Muscle of back (tissue), 11 donors: ENCODE data around the gene IGSF21. TPM values are rescaled to one million over a fixed set of nuclear protein-coding genes. Genes with fewer than 3 reads are reported as not detected.
"Not testable (repeated sequence)": the region's sequence is repeated elsewhere in the genome, so short reads cannot be mapped to it uniquely, and the experiment has no call there.

Experiments
- DNase-seq, 3 donors: peaks; one replicate each; pipeline versions ENCODE4 v3.0.0 to v3.0.0-alpha.2; 2013
- polyA plus RNA-seq, 10 donors: library from polyadenylated mRNA; unstranded; fragments of 120-200 nt; gene quantifications; one replicate each; pipeline ENCODE4 v1.2.1, GENCODE V29; 2013; ENCODE audit not compliant: insufficient read length in 10 of 10

IGSF21 gene
- polyA plus RNA-seq, 10 donors: 0.08 to 1.0 (median 0.31) TPM; not detected in 4

DNA sequence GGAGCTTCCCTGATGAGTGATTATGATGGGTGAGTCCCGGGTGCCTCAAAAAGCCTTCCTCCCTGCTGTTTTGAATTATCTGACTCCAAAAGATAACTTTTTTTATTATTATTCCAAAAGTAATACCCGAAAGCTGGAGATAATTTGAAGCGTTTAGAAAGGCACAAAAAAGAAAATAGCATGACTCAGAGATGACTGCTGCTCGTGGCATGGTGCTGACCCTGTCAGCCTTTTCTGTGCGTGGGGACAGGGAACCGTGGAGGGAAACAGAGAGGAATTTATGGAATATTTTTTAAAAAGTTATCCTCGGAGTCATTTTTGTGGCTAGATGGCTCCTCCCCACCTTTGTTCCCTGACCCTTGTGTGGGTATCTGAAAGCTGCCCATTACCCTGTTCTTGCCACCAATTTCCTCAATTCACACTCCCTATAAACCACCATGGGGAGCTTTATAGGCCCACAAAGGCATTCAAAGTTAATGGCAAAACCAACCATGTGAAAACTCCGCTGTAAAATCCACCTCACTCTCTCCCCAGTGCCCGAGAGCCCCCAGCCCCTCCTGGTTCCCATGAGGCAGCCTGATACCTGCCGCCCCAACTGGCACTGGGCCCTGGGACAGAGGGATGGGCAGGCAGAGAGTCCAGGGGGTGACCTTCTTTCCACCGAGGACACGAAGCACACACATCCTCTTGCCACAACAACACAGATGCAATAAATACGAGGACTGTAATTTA, 37.5 kb downstream of the IGSF21 start:
- DNase-seq: peak in 1 of 3 donors; percentile 13

DNA sequence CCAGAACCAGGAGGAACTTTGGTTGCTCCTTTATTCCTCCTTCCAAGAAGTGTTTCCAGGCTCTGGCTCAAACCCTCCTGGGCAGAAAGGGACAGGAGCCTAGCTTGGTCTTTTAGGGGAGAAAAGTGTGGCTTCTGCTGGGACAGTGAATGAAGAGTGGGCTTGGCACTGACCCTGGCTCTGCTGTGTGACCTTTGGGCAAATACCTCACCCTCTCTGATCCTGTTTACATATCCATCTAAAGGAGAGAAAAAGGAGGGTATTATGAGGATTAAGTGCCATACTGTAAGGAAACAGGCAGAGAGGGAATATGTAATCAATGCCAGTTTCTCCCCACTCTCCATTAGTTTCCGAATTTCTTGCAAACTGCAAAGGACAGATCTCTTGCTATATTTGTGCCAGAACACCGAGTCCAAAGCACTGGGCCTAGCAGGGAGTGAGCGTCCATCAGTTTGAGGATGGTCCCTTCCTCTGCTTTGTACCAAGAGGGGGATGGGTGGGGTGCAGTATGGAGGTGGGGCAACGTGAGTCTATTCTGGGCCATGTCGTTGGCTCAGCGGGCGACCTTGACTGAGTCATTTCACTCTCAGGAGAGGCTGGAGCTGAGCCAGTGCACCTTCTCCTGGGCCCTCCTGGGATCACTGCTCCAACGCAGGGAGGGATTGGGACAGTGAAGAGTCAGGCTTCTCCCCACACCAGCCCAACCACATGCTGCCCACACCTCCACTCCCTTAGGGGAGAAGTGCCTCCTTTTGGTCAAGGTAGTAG, 38.4 kb downstream of the IGSF21 start:
- no peak for DNase-seq

DNA sequence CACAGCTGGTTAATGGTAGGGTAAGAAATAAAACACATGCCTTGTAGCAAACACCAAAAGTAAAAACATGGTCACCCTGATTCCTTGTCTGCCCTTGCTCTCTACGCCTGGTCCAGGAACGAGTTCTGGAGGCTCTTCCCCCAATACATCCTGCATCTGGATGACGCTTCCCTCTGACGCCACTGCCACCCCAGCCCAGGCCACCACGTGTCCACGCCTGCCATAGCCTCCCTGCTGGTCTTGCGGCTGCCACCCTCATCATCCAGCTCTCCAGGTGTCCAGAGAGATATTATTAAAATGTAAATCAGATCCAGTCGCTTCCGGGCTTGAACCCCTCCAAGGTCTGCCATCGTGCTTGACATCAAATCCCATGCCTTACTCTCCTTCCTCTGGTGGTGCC, 39.3 kb downstream of the IGSF21 start:
- DNase-seq: no peak

DNA sequence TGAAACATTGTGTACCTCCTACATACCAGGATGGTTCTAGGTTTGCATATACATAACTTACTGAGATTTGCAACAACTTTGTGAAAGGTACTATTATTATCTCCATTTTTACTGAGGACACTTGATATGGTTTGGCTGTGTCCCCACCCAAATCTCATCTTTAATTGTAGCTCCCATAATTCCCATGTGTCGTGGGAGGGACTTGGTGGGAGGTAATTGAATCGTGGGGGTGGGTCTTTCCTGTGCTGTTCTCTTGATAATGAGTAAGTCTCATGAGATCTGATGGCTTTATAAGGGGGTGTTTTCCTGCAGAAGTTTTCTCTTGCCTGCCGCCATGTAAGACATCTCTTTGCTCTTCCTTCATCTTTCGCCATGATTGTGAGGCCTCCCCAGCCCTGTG, 40.1 kb downstream of the IGSF21 start:
- no peak for DNase-seq

DNA sequence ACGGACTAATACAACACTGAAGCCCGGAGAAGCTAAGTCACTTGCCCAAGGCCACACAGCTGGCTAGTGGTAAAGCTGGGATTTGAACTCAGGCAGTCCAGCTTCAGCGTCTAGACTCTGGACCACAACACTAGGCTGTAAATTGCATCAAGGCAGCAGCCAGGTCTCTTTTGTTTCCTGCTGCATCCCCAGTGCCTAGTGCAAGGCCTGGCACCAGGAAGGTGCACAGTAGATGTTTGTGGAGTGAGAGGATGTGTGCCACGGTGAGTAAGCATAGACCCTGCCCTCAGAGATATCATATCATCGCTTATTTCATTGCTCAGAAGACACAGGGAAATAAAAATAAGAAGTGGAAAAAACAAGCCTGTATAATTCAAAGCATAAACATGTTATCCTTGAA, 40.9 kb downstream of the IGSF21 start:
- DNase-seq: no peak

DNA sequence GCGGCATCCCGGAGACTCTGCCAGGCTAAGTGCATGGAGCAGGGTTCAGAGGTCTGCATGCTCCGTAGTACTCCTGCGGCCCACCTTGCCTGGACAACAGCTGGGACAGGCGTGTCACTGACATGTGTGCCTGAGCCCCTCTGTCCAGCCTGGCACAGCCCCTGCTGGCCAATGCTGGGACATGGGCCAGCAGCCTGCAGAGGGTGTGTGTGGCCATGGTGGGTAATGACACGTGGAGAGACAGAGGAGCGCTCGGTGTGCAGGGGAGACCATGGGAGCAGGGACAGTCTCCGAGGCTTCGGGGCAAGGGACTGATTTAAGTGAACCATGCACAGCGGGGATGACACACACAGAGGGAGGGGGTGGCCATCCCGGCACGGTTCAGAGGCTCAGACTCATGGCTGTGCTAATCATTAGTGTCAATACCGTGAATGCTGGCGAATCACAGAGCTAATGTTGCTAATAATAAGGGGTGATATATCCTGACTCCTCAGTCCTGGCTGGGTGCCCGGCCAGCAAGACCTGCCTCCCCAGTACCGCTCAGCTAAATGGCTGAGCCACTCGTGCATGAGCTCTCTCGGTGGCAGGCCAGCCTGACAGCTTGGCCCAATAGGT, 41.5 kb downstream of the IGSF21 start:
- no peak for DNase-seq

DNA sequence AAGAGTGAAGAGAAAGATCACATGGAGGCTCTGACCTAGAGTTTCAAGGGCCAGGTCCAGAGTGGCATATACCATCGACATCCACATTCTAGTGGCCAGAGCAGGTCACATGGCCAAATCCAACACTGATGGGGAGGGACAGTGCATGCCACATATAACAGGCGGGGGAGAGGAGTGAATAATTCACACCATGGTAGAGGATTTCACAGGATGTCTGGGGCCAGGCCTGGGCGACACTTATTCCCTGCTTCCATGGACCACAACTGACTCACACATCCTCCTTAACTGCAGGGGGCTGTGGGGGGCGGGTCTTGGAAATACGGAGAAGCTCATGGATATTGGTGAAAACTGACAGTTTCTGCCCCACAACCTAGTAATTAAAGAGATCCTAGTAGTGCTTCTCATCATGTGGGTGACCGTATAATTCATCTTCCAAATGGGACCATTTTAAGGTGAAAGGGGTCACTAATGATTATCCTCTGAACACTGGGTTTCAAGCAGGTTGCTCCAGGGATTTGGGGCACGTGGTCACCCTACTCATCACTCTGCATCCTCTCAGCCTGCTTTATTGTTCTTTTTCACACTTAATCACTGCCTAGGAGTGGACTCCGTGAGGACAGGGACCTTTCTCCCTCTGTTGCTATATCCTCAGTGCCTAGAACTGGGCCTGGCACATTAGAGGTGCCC, 44.0 kb downstream of the IGSF21 start:
- DNase-seq: no peak

- no peak for DNase-seq
These were observed 47.0 kb downstream of the IGSF21 start for GRCh38 chr1:18154430-18155194.

DNA sequence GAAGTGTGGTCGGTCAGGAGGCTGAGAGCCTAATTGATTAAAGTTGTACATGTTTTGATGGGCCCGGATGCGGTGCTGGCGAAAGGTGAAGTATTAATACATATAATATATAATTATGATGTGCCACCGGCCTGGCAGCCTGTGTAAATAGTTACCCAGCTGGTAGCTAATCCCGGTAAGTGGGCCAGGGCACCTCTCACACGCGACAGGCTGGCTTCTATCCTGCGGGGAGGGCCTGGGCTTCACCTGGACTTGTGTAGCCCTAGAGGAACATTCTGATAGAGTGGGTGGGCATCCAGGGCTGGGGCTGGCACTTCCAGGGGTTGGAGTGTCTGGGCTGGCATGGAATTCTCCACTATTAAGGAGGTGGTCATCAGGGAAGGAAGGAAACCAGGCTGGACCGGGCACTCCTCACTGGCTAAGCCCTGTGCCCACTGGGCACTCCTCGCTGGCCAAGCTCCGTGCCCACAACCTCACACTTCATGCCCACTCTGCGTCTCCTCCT, 48.3 kb downstream of the IGSF21 start:
- no peak for DNase-seq

- DNase-seq: no peak
These were observed 49.8 kb downstream of the IGSF21 start for GRCh38 chr1:18157352-18157751.

- no peak for DNase-seq
These were observed 50.4 kb downstream of the IGSF21 start for GRCh38 chr1:18157968-18158367.

- DNase-seq: no peak
These were observed 51.1 kb downstream of the IGSF21 start for GRCh38 chr1:18158714-18159113.

DNA sequence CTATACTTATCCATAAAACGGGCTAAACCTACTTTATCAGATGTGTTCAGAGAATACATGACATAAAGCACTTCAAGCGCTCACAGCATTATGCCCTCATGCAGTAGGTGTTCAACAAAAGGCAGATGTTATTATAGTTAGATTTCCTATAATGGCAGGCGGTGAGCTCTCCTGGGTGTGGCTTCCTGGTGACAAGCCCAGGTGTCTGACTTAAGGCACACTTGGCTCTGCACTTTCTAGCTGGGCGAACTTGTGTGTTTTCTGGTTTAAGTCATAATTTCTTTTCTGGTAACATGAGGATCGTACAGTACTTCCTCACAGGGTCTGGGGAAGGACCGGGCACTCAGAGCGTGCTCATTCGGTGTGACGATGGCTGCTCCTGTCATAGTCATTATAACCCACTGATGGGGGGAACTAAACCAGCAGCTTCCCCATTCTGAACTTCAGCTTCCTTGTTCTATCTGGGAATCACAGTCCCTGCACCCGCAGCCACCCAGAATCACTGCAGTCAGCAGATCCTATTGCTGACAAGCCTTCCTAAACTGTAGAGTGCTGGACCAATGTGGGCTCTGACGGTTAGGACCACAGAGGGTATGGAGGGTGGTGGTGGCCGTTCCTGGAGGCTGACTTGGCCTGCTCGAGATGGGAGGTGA, 52.8 kb downstream of the IGSF21 start:
- peak in 2 of 3 donors; percentile 26 to 39 for DNase-seq

DNA sequence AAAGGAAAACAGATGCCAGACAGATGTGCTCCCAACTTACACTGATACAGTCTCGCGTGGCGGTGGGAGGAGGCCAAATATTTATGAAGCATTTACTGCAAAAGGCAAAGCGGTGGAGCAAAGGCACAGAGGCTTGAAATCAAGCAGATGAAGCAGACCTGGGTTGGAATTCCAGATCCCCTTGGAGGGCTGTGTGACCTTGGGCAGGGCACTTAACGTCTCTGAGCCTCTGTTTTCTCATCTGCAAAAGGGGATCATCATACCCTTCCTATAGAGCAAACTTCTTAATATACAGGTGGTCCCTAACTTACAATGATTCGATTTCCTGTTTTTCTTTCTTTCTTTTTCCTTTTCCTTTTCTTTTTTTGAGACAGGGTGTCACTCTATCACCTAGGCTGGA, 54.1 kb downstream of the IGSF21 start:
- peak in 2 of 3 donors; percentile 6 to 46 for DNase-seq

- not testable (repeated sequence) for DNase-seq
These were observed 58.0 kb downstream of the IGSF21 start for GRCh38 chr1:18165640-18166039.

GRCh38 chr1:18166341-18166740, 58.7 kb downstream of the IGSF21 start:
- no peak for DNase-seq

- DNase-seq: no peak
These were observed 59.3 kb downstream of the IGSF21 start for GRCh38 chr1:18166929-18167328.

DNA sequence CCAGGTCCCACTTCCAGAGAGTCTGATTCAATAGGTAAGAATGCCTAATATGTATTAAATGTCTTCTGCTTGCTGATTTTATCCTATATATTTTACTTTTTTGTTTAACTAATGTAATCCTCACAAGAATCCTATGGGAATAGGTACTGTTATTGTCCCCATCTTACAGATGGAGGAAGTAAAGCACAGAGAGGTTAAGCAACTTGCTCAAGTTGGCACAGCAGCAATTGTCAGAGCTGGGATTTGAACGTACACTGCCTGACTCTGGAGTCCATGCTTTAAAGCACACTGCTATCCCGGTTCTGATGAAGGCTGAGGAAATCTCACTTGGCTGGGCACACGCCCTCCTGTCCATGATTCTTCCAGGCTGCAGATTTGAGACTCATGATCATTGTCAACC, 62.8 kb downstream of the IGSF21 start:
- DNase-seq: no peak

DNA sequence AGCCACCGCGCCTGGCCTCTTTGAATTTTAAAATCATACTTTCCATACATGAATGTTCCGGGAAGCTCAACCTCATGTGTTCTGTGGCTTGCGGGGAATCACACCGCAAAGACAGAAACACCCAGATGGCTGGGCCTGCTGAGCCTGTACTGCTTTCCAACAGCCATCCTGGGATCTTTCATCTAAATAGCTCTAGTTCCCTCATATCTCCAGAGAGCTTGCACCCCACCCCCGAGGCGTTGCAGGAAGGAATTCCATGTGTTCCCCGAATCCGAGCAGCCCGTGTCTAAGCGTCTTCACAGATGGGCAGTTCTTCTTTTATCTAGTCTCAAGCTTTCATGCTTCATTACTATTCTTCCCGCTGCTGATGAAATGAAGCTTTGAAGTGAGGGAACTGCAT, 66.4 kb downstream of the IGSF21 start:
- DNase-seq: no peak

DNA sequence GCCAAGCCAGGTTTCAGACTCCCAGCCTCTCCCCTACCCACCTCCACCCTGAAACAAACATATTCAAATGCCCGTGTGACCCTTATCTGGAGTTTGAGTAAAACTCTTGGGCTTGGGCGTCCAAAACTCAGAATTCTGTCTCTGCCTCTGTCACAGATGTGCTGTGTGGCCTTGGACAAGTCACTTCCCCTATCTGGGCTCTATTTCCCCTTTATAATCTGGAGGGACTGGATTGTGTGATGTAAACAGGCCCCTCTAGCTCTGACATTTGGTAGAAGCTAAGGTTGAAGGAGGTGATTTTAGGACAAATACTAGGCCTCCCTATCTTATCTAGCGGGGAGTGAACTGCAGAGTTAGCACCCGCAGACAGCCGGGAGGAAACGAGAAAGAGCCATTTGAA, 67.5 kb downstream of the IGSF21 start:
- DNase-seq: no peak
